Urothelium cell line (cell line): ENCODE data around the gene CAPZA2.
"Not testable (repeated sequence)": the region's sequence is repeated elsewhere in the genome, so short reads cannot be mapped to it uniquely, and the experiment has no call there.

Experiments
- DNase-seq: peaks from one replicate; pipeline ENCODE4 v3.0.0; 2011; ENCODE audit warnings: low spot score, mixed read lengths
- FAIRE-seq: peaks from 2 replicates; lab custom pipeline; 2011; peaks lifted over from hg19 to GRCh38; lab: Jason Lieb, UNC

Gene CAPZA2

GRCh38 chr7:116862234-116862950, at the start of gene CAPZA2:
TSS of gene CAPZA2 (plus strand) at chr7:116862587. CDS start at chr7:116862612, 25 bp downstream.
- DNase-seq (peak; percentile 97), FAIRE-seq (no peak)

- DNase-seq: no peak
- FAIRE-seq: no peak
Observed at GRCh38 chr7:116812860-116813259, 49.5 kb upstream of the CAPZA2 start.

GRCh38 chr7:116813371-116813770, 49.0 kb upstream of the CAPZA2 start:
- not testable (repeated sequence) for DNase-seq, FAIRE-seq

- no peak for FAIRE-seq
- DNase-seq: no peak
Observed at GRCh38 chr7:116815041-116815440, 47.3 kb upstream of the CAPZA2 start.

GRCh38 chr7:116820149-116820548, 42.2 kb upstream of the CAPZA2 start:
- FAIRE-seq: no peak

GRCh38 chr7:116821647-116822046, 40.7 kb upstream of the CAPZA2 start:
- DNase-seq, FAIRE-seq: not testable (repeated sequence)

More at GRCh38 chr7:116820149-116820548, 42.2 kb upstream of the CAPZA2 start:
- no peak for DNase-seq

GRCh38 chr7:116824449-116824848, 37.9 kb upstream of the CAPZA2 start:
- no peak for DNase-seq
- no peak for FAIRE-seq

- DNase-seq: no peak
- FAIRE-seq: no peak
Observed at GRCh38 chr7:116828281-116828680, 34.1 kb upstream of the CAPZA2 start.

- DNase-seq: no peak
- no peak for FAIRE-seq
Observed at GRCh38 chr7:116829041-116829440, 33.3 kb upstream of the CAPZA2 start.

- DNase-seq: no peak
- no peak for FAIRE-seq
Observed at GRCh38 chr7:116829493-116829892, 32.9 kb upstream of the CAPZA2 start.

GRCh38 chr7:116832692-116833091, 29.7 kb upstream of the CAPZA2 start:
- DNase-seq (no peak), FAIRE-seq (no peak)

GRCh38 chr7:116834815-116835504, 27.4 kb upstream of the CAPZA2 start:
- DNase-seq (peak; percentile 6), FAIRE-seq (no peak)

GRCh38 chr7:116836048-116836447, 26.3 kb upstream of the CAPZA2 start:
- FAIRE-seq (no peak), DNase-seq (no peak)

- FAIRE-seq: no peak
Observed at GRCh38 chr7:116836911-116837310, 25.5 kb upstream of the CAPZA2 start.

GRCh38 chr7:116837586-116837985, 24.8 kb upstream of the CAPZA2 start:
- FAIRE-seq: no peak
- DNase-seq: no peak

More at GRCh38 chr7:116836911-116837310, 25.5 kb upstream of the CAPZA2 start:
- DNase-seq: peak; percentile 31

GRCh38 chr7:116840256-116840655, 22.1 kb upstream of the CAPZA2 start:
- DNase-seq: no peak
- FAIRE-seq: no peak

- DNase-seq (no peak), FAIRE-seq (no peak)
Observed at GRCh38 chr7:116842371-116842770, 20.0 kb upstream of the CAPZA2 start.

GRCh38 chr7:116843378-116843777, 19.0 kb upstream of the CAPZA2 start:
- no peak for DNase-seq
- FAIRE-seq: no peak

- FAIRE-seq (no peak), DNase-seq (no peak)
Observed at GRCh38 chr7:116851175-116851574, 11.2 kb upstream of the CAPZA2 start.

- FAIRE-seq: no peak
- no peak for DNase-seq
Observed at GRCh38 chr7:116851671-116852070, 10.7 kb upstream of the CAPZA2 start.

- FAIRE-seq (no peak), DNase-seq (no peak)
Observed at GRCh38 chr7:116854132-116854531, 8.3 kb upstream of the CAPZA2 start.

- FAIRE-seq: no peak
- no peak for DNase-seq
Observed at GRCh38 chr7:116857052-116857451, 5.3 kb upstream of the CAPZA2 start.
